Activated B cell treated with CpG ODN at 0.5 μM for 24 hours (primary cell): ENCODE data around the gene KIFAP3. TPM values are rescaled to one million over a fixed set of nuclear protein-coding genes. Genes with fewer than 3 reads are reported as not detected.
"Not testable (repeated sequence)": the region's sequence is repeated elsewhere in the genome, so short reads cannot be mapped to it uniquely, and the experiment has no call there.

ENCODE experiments used
- ATAC-seq: fragments of 200-7000 bp; cut with Tn5 transposase; one replicate; pipeline ENCODE4 v1.10.0; 2021; ENCODE audit warnings: low read depth, mild to moderate bottlenecking, moderate library complexity
- CTCF ChIA-PET: fragments of 350-600 bp; sonication (Branson Sonifier 250); formaldehyde crosslinking; loops from one replicate; lab custom pipeline; 2021; ENCODE audit warnings: antibody characterized with exemption; lab: Charles Lee
- POLR2A ChIA-PET: fragments of 350-600 bp; sonication (Branson Sonifier 250); formaldehyde crosslinking; loops from one replicate; lab custom pipeline; 2021; ENCODE audit warnings: antibody characterized with exemption; lab: Charles Lee
- DNase-seq: peaks from one replicate; pipeline ENCODE4 v3.0.0; 2022
- H3K27ac Mint-ChIP-seq: one replicate; pipeline ENCODE4 v1.8.0; 2020; ENCODE audit warnings: mixed read lengths
- H3K27me3 Mint-ChIP-seq: one replicate; pipeline ENCODE4 v1.8.0; 2021; ENCODE audit warnings: mixed read lengths
- H3K36me3 Mint-ChIP-seq: one replicate; pipeline ENCODE4 v1.8.0; 2021; ENCODE audit warnings: low read depth, mixed read lengths
- H3K4me1 Mint-ChIP-seq: one replicate; pipeline ENCODE4 v1.8.0; 2021; ENCODE audit warnings: mixed read lengths
- H3K4me3 Mint-ChIP-seq: one replicate; pipeline ENCODE4 v1.8.0; 2020; ENCODE audit warnings: mild to moderate bottlenecking, mixed read lengths
- H3K9me3 Mint-ChIP-seq: one replicate; pipeline ENCODE4 v1.8.0; 2020; ENCODE audit warnings: mixed read lengths
- intact Hi-C: fragments of 100-400 bp; cut with micrococcal nuclease; formaldehyde crosslinking; loops from one replicate; pipeline ENCODE4 v1.15.1; 2024
- total RNA-seq: library from RNA; stranded (reverse); gene quantifications from 2 replicates; pipeline ENCODE4 v1.2.3, GENCODE V29; 2022
- TF ChIP-seq, protein P1 (sequence below): fragments of 200-600 bp; IDR thresholded peaks from one replicate; pipeline ENCODE4 v1.8.0; 2022; ENCODE audit warnings: antibody characterized with exemption, mild to moderate bottlenecking

KIFAP3 gene
- total RNA-seq, 1 donor from 2014 or later: 12.7 TPM

DNA sequence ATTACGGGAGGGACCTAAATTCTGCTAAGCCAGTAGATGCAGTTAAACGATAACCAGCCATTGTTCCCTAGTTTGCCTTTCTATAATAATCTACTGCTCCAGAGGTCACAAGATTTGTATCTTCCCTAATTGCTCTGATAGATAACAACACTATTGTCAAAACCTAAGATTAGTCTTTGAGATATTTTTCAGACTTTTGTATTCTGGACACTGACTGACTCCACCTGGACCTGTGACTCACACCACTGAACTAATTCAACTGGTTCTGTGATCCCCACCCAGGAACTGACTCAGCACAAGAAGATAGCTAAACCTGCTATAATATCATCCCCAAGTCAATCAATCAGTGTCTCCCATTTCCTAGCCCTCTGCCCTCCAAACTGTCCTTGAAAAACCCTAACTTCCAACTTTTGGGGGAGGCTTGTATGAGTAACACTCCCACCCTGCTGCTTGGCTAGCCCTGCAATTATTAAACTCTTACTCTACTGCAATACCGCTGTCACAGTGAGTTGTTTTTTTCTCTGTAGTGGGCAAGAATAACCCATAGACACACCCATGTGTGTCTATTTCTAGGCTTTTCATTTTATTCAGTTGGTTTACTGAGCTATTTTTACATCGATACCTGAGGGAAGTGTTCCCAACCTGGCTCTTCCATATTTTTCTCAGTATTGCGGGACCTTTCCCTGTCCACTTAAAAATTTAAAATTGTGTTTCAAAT lies 11.2 kb downstream of the KIFAP3 start:
- TF ChIP-seq, protein P1, sequence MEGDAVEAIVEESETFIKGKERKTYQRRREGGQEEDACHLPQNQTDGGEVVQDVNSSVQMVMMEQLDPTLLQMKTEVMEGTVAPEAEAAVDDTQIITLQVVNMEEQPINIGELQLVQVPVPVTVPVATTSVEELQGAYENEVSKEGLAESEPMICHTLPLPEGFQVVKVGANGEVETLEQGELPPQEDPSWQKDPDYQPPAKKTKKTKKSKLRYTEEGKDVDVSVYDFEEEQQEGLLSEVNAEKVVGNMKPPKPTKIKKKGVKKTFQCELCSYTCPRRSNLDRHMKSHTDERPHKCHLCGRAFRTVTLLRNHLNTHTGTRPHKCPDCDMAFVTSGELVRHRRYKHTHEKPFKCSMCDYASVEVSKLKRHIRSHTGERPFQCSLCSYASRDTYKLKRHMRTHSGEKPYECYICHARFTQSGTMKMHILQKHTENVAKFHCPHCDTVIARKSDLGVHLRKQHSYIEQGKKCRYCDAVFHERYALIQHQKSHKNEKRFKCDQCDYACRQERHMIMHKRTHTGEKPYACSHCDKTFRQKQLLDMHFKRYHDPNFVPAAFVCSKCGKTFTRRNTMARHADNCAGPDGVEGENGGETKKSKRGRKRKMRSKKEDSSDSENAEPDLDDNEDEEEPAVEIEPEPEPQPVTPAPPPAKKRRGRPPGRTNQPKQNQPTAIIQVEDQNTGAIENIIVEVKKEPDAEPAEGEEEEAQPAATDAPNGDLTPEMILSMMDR: no peak
- ChIA-PET CTCF (no interaction called here), POLR2A (no interaction called here)
- intact Hi-C loops: no loop called here
- no peak for ATAC-seq
- H3K9me3 Mint-ChIP-seq: peaks cover 2% of the 10 kb centered on the region
- no peak for DNase-seq
- no peak overlapping the region for H3K4me3 Mint-ChIP-seq
- no peaks in the 10 kb centered on the region for H3K27me3 Mint-ChIP-seq
- H3K27ac Mint-ChIP-seq: no peak overlapping the region
- peaks cover 17% of the 10 kb centered on the region for H3K4me1 Mint-ChIP-seq
- H3K36me3 Mint-ChIP-seq: peaks cover 8% of the 10 kb centered on the region

DNA sequence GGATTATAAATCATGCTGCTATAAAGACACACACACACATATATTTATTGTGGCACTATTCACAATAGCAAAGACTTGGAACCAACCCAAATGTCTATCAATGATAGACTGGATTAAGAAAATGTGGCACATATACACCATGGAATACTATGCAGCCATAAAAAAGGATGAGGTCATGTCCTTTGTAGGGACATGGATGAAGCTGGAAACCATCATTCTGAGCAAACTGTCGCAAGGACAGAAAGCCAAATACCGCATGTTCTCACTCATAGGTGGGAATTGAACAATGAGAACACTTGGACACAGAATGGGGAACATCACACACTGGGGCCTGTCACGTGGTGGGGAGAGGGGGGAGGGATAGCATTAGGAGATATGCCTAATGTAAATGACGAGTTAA lies 12.8 kb downstream of the KIFAP3 start:
- H3K27ac Mint-ChIP-seq, CTCF ChIA-PET, POLR2A ChIA-PET, H3K27me3 Mint-ChIP-seq, intact Hi-C loops, H3K4me3 Mint-ChIP-seq, DNase-seq, H3K9me3 Mint-ChIP-seq, H3K36me3 Mint-ChIP-seq, ATAC-seq: not testable (repeated sequence)
- H3K4me1 Mint-ChIP-seq: peaks cover 16% of the 10 kb centered on the region

DNA sequence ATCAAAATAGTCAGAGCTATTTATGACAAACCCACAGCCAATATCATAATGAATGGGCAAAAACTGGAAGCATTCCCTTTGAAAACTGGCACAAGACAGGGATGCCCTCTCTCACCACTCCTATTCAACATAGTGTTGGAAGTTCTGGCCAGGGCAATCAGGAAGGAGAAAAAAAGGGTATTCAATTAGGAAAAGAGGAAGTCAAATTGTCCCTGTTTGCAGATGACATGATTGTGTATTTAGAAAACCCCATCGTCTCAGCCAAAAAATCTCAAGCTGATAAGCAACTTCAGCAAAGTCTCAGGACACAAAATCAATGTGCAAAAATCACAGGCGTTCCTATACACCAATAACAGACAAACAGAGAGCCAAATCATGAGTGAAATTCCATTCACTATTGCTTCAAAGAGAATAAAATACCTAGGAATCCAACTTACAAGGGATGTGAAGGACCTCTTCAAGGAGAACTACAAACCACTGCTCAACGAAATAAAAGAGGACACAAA lies 14.4 kb downstream of the KIFAP3 start:
- intact Hi-C loops, H3K9me3 Mint-ChIP-seq, H3K4me3 Mint-ChIP-seq, ATAC-seq, CTCF ChIA-PET, H3K27ac Mint-ChIP-seq, DNase-seq, H3K27me3 Mint-ChIP-seq, H3K36me3 Mint-ChIP-seq, POLR2A ChIA-PET: not testable (repeated sequence)
- peaks cover 16% of the 10 kb centered on the region for H3K4me1 Mint-ChIP-seq

DNA sequence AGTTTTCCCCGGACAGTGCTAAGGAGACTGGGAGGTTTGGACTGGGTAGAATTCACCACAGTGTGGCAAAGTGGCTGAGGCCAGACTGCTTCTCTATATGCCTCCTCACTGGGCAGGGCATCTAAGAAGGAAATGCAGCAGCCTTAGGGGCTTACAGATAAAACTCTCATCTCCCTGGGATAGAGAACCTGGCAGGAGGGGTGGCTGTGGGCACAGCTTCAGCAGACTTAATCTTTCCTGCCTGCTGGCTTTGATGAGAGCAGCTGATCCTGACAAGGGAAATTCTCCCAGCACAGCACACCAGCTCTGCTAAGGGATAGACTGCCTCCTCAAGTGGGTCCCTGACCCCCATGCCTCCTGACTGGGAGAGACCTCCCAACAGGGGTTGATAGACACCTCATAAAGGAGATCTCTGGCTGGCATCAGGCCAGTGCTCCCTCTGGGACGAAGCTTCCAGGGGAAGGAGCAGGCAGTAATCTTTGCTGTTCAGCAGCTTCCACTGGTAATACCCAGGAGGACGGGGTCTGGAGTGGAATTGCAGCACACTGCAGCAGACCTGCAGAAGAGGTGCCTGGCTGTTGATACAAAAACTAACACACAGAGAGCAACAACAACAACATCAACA lies 25.2 kb downstream of the KIFAP3 start:
- no peak for DNase-seq
- Mint-ChIP-seq H3K9me3 (peaks cover 9% of the 10 kb centered on the region), H3K4me3 (no peak overlapping the region), H3K27ac (no peak overlapping the region), H3K36me3 (peaks cover 84% of the 10 kb centered on the region), H3K27me3 (no peaks in the 10 kb centered on the region), H3K4me1 (no peaks in the 10 kb centered on the region)
- intact Hi-C loops: no loop called here
- ChIA-PET POLR2A (no interaction called here), CTCF (no interaction called here)
- ATAC-seq: no peak
- TF ChIP-seq, protein P1: no peak

DNA sequence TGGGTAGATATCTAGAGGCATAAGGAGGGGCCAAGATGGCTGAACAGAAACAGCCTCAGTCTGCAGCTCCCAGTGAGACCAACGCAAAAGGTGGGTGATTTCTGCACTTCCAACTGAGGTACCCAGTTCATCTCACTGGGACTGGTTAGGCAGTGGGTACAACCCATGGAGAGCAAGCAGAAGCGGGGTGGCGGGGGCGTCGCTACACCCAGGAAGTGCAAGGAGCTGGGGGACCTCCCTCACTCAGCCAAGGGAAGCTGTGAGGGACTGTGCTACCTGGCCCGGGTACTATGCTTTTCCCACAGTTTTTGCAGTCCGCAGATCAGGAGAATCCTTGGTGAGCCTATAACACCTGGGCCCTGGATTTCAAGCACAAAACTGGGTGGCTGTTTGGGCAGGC lies 26.0 kb downstream of the KIFAP3 start:
- DNase-seq (no peak), ATAC-seq (no peak)
- POLR2A ChIA-PET: interaction anchor here (0.6 kb wide), 1 partner anchor 11 kb away, joined by 3 read pairs; no protein-coding TSS in a partner anchor
- intact Hi-C loops: no loop called here
- peaks cover 7% of the 10 kb centered on the region for H3K9me3 Mint-ChIP-seq
- no peaks in the 10 kb centered on the region for H3K27me3 Mint-ChIP-seq
- H3K27ac Mint-ChIP-seq: no peak overlapping the region
- TF ChIP-seq, protein P1: no peak
- CTCF ChIA-PET: no interaction called here
- H3K36me3 Mint-ChIP-seq: peaks cover 81% of the 10 kb centered on the region
- no peak overlapping the region for H3K4me3 Mint-ChIP-seq
- H3K4me1 Mint-ChIP-seq: no peaks in the 10 kb centered on the region

DNA sequence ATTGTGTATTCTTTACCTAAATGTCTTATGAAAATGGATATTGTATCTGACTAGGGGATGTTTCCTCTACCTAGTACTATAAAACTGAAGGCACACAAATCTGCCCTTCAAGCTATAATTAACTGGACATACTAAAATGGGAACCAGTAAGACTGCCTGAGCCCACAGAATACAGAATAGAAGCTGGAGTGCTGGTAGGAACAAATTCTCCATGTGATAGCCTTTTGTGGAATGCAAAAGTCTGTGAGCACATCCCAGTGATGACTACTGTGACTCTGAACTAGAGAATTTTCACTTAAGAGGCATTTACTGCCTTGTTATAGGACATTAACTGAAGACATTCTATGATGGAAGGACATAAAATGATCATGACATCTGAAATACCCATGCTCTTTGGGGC lies 30.3 kb downstream of the KIFAP3 start:
- ATAC-seq (no peak), DNase-seq (no peak)
- H3K36me3 Mint-ChIP-seq: peaks cover 50% of the 10 kb centered on the region
- no peaks in the 10 kb centered on the region for H3K27me3 Mint-ChIP-seq
- H3K4me1 Mint-ChIP-seq: no peaks in the 10 kb centered on the region
- H3K27ac Mint-ChIP-seq: no peak overlapping the region
- no peaks in the 10 kb centered on the region for H3K9me3 Mint-ChIP-seq
- intact Hi-C loops: no loop called here
- ChIA-PET POLR2A (no interaction called here), CTCF (no interaction called here)
- TF ChIP-seq, protein P1: no peak
- no peak overlapping the region for H3K4me3 Mint-ChIP-seq
